ENCODE measurements around the gene KCNQ2.
A peak's percentile ranks its signal among the peaks of the same experiment; 100 is the strongest.

Gene KCNQ2

GRCh38 chr20:63452341-63452740 lies 20.1 kb downstream of the KCNQ2 start:
- no peak for FAIRE-seq

DNA sequence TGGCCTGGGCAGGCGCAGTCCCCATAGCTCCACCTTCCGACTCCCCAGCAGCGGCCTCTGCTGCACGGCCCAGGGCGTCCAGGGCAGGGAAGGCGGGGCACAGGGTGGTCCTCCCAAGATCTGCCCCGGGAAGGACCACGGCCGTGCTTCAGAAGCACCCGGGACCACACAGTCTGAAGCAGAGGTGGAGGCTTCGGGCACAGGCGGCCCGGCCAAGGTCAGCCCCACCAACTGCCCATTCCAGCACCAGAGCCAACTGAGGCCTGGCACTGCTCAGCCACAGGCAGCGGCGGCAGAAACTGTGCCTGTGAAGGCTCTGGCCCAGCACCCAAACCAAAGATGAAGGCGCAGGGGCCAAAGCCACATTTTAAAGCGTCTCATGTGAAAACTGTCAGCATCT lies 20.6 kb downstream of the KCNQ2 start:
- no peak for FAIRE-seq

DNA sequence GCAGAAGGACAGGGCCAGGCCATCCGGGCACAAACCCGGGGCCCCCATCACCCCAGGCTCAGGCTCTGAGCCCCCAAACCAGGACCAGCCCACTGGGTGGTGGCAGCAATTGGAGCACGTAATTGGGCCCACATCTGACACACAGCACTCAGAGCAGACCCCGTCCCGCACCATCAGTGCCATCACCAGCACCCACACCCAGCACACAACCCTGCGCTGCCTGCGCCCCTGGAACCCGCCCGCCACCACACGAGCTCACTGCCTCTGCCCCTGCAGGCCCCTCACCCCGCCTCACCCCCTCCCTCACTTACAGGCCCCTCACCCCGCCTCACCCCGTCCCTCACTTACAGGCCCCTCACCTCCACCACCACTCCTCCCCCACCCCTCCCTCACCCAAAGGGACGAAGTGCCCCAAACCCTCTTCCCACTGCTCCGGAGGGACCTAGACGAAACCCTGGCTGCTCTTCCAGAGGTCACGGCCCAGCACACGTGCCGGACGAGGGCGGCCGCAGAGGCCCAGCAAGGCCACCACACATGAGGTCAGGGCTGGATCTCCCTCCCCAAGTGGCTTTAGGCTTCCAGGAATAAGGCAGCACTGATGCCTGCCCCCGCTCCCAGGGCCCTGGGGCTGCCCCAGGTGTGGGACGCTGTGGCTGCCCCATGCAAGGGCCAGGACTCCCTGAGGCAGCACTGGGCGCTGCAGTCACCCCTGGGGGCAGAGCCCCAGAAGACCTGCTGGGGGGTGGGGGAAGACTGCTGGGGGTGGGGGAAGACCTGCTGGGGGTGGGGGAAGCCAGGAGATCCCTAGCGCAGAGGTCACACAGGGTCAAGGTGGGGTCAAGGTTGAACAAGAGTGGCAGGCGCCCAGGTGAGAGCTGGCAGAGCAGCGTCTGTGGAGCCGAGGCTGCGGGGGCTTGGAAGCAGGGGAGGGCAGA lies 22.4 kb downstream of the KCNQ2 start:
- no peak for FAIRE-seq

DNA sequence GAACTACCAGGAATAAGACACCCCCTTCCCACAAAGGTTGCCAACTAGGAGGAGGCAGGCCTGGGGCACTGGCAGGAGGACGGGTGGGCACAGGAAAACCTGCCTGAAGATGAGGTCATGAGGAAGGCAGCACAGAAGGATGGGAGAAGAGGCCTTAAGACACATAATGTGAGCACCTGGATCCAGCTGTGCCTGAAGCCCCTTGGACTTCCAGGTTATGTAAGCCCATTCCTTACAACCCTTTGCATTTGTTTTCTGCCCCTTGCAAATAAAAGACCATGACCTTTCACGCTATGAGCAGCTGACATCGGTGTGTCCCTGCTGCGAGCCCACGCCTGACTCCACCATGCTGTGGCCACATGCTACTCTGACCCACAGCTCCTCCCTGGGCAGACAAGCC lies 23.4 kb downstream of the KCNQ2 start:
- no peak for FAIRE-seq

DNA sequence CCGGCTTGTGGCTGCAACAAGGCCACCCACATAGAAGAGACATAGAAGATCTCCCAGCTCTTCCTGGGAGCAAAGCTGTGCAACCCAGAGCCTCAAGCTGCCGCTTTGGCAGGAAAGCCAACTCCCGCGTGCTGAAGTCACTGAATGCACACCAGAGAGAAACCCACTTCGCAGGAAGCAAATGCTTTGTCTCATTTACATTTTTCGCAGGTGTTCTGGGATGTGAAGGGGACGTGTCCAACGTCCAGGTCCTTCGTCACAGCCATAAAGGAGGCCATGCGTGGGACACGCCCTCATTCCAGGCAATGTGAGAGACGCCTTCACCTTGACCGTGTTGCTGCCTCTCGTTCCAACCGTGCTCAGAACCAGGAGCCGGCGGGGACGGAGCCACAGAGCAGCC lies 24.4 kb downstream of the KCNQ2 start:
- no peak for FAIRE-seq

GRCh38 chr20:63447320-63447719 lies 25.1 kb downstream of the KCNQ2 start:
- no peak for FAIRE-seq

GRCh38 chr20:63446216-63447024 lies 26.0 kb downstream of the KCNQ2 start:
- no peak for FAIRE-seq

GRCh38 chr20:63445075-63445734 lies 27.2 kb downstream of the KCNQ2 start:
- no peak for FAIRE-seq

DNA sequence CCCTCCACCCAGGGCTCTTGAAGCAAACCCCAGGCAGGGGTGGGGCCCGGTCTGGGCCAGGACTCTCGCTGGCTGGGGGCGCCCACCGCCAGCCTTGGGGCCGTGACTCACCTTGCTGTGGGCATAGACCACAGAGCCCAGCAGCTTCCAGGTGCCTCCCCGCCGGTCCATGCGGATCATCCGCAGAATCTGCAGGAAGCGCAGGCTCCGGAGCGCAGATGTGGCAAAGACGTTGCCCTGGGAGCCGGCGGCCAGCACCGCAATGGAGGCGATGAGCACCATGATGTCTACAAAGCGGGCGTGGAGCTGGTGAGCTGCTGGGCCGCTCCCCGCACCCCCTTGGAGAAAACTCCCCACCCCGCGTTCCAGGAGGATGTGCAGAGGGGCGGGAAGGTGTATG lies 27.9 kb downstream of the KCNQ2 start:
- no peak for FAIRE-seq

GRCh38 chr20:63443606-63444395 lies 28.7 kb downstream of the KCNQ2 start:
- FAIRE-seq: no peak

DNA sequence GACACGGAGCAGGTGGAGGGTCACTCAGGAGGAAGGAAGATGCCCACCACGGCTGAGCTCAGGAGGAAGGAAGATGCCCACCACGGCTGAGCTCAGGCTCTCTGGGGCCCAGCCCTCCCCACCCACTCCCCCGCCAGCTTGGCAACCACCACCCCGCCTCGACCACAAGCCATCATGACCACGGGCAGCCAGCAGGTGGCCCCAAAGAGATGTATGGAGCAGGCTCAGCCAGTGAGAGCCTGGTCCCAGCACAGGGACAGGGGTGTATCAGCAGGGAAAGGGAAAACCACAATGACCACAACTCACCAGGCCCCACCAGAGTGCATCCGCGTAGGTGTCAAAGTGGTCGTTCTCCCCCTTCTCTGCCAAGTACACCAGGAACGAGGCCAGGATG lies 30.4 kb downstream of the KCNQ2 start:
- FAIRE-seq: no peak

GRCh38 chr20:63441136-63442099 lies 31.0 kb downstream of the KCNQ2 start:
- FAIRE-seq: no peak

DNA sequence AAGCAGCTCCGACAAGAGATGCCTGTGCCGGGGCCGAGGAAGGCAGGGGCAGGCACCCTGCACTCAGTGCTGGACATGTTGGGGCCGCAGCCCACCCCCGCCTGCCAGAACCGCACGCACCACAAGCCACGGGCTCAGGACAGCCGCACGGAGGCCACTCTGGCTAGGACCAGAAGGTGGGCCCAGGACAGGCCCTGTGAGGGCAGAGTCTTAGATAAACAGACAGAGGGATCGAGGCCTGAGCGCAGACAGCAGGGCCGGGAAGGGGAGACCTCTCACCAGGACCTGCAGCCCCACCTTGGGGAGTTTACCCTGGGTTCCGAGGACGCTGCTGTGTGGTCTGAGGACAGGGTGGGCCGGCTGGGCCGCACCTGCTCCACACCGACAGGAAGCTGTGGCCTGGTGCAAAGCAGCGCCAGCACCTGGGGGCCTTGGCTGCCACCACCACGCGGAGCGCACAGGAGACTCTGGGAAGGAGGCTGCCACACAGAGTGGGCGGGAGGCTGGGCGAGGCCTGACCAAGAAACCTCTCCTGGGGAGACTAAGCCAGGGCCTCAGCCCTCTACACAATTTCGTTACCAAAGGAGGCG lies 32.0 kb downstream of the KCNQ2 start:
- no peak for FAIRE-seq

DNA sequence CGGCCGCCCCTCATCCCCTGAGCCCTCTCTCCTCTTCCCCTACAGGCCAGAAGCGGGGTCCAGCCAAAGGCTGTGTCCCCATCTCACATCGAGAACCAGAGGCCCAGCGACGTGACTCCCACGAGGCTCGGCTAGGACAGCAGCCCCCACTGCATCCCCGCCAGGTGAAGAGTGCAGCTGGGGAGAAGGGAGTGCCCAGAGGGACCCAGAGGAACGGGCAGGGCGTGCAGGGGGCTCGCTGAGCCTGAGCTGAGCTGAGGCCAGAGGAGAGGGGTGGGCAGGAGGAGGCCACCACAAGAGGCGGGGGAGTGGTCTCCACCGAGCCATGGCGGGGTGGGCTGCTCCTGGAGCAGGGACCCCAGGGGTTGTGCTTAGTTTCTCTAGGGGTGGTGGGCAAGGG lies 32.6 kb downstream of the KCNQ2 start:
- no peak for FAIRE-seq

DNA sequence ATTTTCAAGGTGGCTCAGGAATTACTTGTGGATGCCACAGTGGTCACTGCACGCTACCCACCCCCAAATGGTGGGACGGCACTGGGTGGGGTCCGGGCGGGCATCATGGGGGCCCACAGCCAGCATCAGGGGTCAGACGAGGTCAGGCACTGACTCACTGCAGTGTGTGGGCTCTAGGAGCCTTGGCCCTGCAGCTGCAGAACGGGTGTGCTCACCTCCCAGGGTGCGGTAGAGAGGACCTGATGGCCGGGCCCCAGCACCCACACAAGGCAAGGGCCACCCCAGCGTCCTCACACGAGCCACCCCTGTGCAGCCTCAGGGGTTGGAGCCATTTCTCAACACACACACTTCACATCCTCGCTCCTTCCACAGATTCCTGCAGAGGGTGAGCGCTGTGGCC lies 34.3 kb downstream of the KCNQ2 start:
- FAIRE-seq: no peak

DNA sequence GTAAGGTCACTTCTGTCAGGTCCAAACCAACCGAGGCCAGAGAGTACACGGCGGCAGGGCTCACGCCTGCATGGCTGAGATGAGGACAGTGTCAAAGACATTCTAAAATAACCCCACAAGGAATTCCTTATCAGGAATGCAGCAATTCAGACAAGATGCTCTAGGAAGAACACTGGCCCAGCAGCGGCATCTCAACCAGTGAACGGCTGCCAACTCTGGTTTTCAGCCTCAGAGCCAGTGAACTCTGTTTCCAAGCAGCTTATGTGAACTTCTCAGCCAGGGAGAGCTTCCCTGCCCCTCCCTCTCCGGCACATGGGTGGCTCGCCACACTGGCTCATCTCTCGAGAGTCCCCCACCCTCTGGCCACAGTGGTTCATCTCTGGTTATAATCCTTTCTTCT lies 36.9 kb downstream of the KCNQ2 start:
- no peak for FAIRE-seq

DNA sequence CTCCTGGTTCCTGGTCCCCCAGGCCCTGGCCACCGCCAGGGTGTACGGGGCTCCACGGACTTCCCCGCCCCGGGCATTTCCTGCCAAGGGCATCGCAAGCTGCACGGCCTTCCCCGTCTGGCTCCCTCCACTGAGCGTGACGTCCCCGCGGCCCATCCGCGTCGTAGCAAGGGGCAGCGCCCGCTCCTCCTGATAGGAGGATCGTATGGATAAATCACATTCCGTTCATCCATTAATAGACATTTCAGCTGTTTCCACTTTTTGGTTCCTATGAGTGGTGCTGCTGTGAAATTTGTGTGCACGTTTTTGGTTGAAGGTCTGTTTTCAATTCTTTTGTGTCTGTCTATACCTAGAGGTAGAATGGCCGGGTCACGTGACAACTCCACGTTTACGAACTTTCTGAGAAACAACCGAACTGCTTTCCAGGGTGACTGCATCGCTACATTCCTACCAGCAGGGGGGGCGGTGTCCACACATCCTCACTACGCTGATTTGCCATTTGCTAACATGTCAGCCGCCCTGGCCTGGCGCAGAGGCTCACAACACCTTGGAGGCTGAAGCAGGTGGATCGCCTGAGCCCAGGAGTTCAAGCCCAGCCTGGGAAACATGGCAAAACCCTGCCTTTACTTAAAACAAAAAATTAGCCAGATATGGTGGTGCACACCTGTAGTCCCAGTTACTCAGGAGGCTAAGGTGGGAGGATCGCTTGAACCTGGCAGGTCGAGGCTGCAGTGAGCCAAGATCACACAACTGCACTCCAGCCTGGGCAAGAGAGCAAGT lies 37.7 kb downstream of the KCNQ2 start:
- peak; percentile 86 for FAIRE-seq

DNA sequence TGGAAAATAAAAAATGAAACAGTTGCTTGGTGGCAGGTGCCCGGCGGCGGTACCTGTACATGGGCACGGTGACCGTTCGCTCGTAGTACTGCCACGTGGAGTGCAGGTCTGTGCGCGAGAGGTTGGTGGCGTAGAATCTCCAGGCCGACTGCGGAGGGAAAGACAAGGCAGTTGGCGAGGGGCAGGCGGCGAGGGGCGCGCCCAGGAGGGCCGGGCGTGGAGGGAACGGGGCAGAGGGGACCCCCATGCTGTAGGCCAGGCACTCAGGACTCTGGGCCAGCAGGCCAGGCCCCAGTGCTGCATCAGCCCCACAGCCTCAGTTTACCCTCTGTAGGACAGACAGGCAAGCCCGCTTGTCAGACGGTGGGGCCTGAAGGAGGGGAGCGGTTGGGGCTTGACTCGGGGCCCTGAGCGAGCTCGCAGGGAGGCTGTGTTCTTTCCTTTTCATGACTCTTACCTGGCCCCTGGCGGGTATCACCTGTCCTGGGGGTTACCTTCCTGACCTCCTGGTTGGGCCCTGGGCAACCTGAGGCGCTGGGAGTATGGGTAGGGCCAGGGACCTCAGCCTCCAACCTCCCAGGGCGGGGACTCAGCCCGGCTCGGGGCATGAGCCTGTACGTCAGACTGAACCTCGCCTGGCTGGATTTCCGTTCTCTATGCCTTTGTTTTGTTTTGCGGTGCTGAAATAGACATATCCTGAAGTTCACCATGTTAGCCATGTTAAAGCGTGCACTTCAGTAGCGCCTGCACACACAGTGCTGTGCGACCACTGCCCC lies 38.5 kb downstream of the KCNQ2 start:
- no peak for FAIRE-seq

DNA sequence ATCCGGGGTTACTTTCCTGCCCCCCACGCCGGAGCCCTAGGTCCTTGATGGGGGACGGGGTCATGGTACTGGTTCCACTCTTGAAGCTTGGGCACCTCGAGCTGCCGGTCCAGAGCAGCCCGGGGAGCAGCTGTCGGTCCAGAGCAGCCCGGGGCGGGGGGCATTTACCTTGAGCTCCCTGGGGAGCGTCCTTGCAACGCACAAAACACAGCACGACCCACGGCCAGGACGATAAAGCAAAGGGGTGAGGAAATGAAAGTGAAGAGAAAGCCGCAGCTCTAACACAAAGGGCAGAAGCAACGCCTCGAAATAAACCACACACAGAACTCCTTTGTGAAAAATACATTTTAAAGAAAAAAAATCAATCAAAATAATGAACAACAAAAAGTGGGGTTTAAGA lies 39.1 kb downstream of the KCNQ2 start:
- no peak for FAIRE-seq
